GM18502 (cell line): ENCODE results near the gene NR3C1.
A peak's percentile ranks its signal among the peaks of the same experiment; 100 is the strongest.

ENCODE experiments used
- ATAC-seq: cut with Tn5 transposase; IDR thresholded peaks from one replicate; pipeline ENCODE4 v1.9.1; 2021; ENCODE audit warnings: mild to moderate bottlenecking; ENCODE audit not compliant: unreplicated experiment, poor library complexity

The NR3C1 gene

GRCh38 chr5:143245929-143246561, 157.4 kb downstream of the NR3C1 start:
- no peak for ATAC-seq

GRCh38 chr5:143244990-143245389, 158.5 kb downstream of the NR3C1 start:
- no peak for ATAC-seq

GRCh38 chr5:143244000-143244736, 159.3 kb downstream of the NR3C1 start:
- ATAC-seq, result no peak

GRCh38 chr5:143243103-143243502, 160.4 kb downstream of the NR3C1 start:
- ATAC-seq, result no peak

- ATAC-seq, result no peak
Measured at GRCh38 chr5:143241892-143242291, 161.6 kb downstream of the NR3C1 start.

GRCh38 chr5:143239882-143240518, 163.5 kb downstream of the NR3C1 start:
- ATAC-seq, result no peak

- ATAC-seq, result no peak
Measured at GRCh38 chr5:143238620-143239019, 164.9 kb downstream of the NR3C1 start.

- ATAC-seq, result no peak
Measured at GRCh38 chr5:143237664-143238063, 165.8 kb downstream of the NR3C1 start.

- no peak for ATAC-seq
Measured at GRCh38 chr5:143236682-143237081, 166.8 kb downstream of the NR3C1 start.

- ATAC-seq, result no peak
Measured at GRCh38 chr5:143235423-143235822, 168.1 kb downstream of the NR3C1 start.

- no peak for ATAC-seq
Measured at GRCh38 chr5:143234162-143234842, 169.2 kb downstream of the NR3C1 start.

- ATAC-seq, result no peak
Measured at GRCh38 chr5:143233031-143233430, 170.5 kb downstream of the NR3C1 start.

- no peak for ATAC-seq
Measured at GRCh38 chr5:143231973-143232812, 171.3 kb downstream of the NR3C1 start.

- ATAC-seq, result no peak
Measured at GRCh38 chr5:143231416-143231815, 172.1 kb downstream of the NR3C1 start.

- no peak for ATAC-seq
Measured at GRCh38 chr5:143230676-143230996, 172.8 kb downstream of the NR3C1 start.

- peak; percentile 94 for ATAC-seq
Measured at GRCh38 chr5:143229896-143230675, 173.4 kb downstream of the NR3C1 start.

GRCh38 chr5:143229426-143229895, 174.0 kb downstream of the NR3C1 start:
- ATAC-seq, result peak; percentile 58

GRCh38 chr5:143228597-143229293, 174.7 kb downstream of the NR3C1 start:
- ATAC-seq, result no peak
